HAP-1 (cell line): ENCODE measurements around the gene NEK7.

Source experiments
- DNase-seq, 2 experiments: peaks; one replicate each; pipeline ENCODE4 v3.0.0-alpha.2; 2016 to 2020; ENCODE audit warnings: low spot score in 2 of 2
- H3K27me3 ChIP-seq: fragments of 250-450 bp; sonication (Bioruptor Pico); 2 replicates; pipeline ENCODE4 v1.5.1; 2020; ENCODE audit warnings: low read depth, mild to moderate bottlenecking, moderate library complexity
- H3K36me3 ChIP-seq: fragments of 250-450 bp; sonication (Bioruptor Pico); replicated peaks from 2 replicates; pipeline ENCODE4 v1.5.1; 2020; ENCODE audit warnings: mild to moderate bottlenecking
- H3K4me1 ChIP-seq: fragments of 250-450 bp; sonication (Bioruptor Pico); 2 replicates; pipeline ENCODE4 v1.5.1; 2020; ENCODE audit warnings: mild to moderate bottlenecking
- H3K4me3 ChIP-seq: fragments of 250-450 bp; sonication (Bioruptor Pico); 2 replicates; pipeline ENCODE4 v1.5.1; 2020; ENCODE audit warnings: mild to moderate bottlenecking, moderate library complexity
- H3K9me3 ChIP-seq: fragments of 250-450 bp; sonication (Bioruptor Pico); 2 replicates; pipeline ENCODE4 v1.5.1; 2020; ENCODE audit warnings: mild to moderate bottlenecking, moderate library complexity
- in situ Hi-C: fragments of 300-500 bp; cut with MboI; formaldehyde crosslinking; loops from 3 replicates; pipeline ENCODE4 v1.14.3; 2020; ENCODE audit warnings: low sequenced_read_pairs, inconsistent platforms, mixed read lengths

The NEK7 gene

DNA sequence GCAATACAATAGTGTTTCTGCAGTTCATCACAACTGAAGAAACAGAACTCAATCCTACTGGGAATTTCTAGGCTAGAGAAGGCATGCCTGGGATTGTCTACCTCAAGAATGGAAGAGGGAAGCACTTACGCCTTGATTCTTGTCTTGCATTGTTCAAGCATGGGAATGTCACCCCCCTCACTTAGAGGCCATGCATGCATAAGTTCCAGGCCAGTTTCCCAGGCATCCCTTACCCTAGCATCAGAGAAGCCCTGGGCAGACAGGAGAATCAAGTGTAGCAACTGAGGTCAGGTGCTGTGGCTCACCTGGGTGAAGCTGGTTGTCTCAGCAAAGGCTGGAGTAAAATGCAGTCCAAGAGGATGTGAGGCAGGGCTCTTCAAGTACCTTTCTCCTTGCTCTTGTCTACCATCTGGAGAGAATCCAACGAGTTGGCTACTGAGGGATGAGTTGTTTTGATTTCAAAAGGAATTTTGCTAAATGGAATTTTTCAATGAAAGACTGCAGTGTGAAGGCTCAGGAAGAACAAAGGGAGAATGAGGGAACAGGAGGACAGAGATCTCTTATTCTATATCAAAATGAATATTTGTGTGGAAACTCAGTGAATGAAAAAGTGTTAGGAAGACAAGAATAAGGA lies 174.3 kb downstream of the NEK7 start:
- Histone ChIP-seq H3K36me3 (no peaks in the 10 kb centered on the region), H3K9me3 (no peaks in the 10 kb centered on the region), H3K4me3 (no peak overlapping the region), H3K27me3 (no peaks in the 10 kb centered on the region), H3K4me1 (peaks cover 2% of the 10 kb centered on the region; the same call in 1 of the 2 replicates)
- in situ Hi-C loops, result no loop called here
- DNase-seq, result no peak

DNA sequence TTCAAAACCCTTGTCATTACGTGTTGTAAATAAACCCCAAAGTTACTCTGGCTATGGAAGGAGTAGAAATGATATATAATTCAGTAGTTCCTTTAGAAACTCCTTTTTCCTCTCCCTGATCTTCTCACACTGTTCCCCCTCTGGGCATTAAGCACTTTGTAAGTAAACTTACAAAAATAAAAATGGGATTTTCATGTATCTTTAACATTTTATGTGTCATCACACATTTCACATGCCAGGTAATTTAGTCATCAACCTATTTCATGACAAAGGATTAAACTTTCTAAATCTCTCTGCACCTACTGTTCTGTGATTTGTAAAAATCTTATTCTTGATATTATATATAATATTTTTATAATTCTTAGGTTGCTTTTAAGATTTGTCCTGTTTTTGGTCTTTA lies 176.9 kb downstream of the NEK7 start:
- H3K36me3 ChIP-seq, result no peaks in the 10 kb centered on the region
- H3K4me1 ChIP-seq, result no peaks in the 10 kb centered on the region
- in situ Hi-C loops, result no loop called here
- H3K9me3 ChIP-seq, result no peaks in the 10 kb centered on the region
- H3K27me3 ChIP-seq, result no peaks in the 10 kb centered on the region
- H3K4me3 ChIP-seq, result no peak overlapping the region
- DNase-seq, result no peak

DNA sequence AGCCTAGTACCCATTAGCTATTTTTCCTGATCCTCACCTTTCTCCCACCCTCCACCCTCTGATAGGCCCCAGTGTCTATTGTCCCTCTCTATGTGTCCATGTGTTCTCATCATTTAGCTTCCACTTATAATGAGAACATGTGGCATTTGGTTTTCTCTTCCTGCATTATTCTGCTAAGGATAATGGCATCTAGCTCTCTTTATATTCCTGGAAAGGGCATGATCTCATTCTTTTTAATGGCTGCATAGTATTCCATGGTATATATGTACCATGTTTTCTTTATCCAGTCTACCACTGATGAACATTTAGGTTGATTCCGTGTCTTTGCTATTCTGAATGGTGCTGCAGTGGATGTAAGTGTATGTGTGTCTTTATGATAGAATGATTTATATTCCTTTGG lies 178.9 kb downstream of the NEK7 start:
- in situ Hi-C loops, result no loop called here
- no peak for DNase-seq
- H3K36me3 ChIP-seq, result no peaks in the 10 kb centered on the region
- no peaks in the 10 kb centered on the region for H3K27me3 ChIP-seq
- no peaks in the 10 kb centered on the region for H3K9me3 ChIP-seq
- H3K4me1 ChIP-seq, result no peaks in the 10 kb centered on the region
- no peak overlapping the region for H3K4me3 ChIP-seq

DNA sequence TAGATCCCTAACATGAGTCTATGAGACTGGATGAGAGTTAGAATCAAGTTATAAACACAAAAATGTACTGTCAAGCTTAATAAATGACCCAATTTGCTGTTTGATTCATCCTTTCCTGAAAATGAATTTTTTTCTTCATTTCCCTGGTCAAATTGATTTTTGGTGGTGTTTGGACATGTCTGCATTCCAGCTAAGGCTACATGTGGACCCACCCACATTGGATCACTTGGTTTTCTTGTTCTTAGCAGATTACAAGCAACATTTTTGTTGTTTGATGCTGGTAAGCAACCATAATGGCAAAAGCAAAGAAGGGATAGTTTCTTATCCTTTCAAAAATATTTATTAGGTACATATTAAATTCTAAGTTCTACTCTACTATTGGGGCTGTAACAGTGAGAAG lies 181.1 kb downstream of the NEK7 start:
- in situ Hi-C loops, result no loop called here
- Histone ChIP-seq H3K9me3 (no peaks in the 10 kb centered on the region), H3K27me3 (no peaks in the 10 kb centered on the region), H3K4me3 (no peak overlapping the region), H3K4me1 (no peaks in the 10 kb centered on the region), H3K36me3 (no peaks in the 10 kb centered on the region)
- no peak for DNase-seq

DNA sequence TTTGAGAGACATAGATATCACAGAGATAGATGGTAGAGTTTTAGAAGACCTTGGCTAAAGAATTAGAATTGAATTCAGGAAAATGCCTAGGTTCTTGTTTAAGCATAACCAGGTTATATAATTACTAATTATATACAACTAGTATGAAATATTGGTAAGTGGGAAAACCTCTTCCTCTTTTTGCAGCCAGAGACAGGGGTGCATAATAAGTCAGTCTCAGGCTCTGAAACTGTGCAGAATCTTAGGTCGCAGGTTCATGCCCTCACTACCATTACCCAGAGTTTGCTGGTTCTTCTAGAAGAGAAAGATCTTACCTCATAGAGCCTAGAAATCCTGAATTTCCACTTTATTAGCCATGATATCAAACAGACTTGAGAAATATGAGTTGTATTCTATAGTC lies 183.3 kb downstream of the NEK7 start:
- in situ Hi-C loops, result no loop called here
- no peaks in the 10 kb centered on the region for H3K9me3 ChIP-seq
- H3K4me1 ChIP-seq, result no peaks in the 10 kb centered on the region
- H3K36me3 ChIP-seq, result no peaks in the 10 kb centered on the region
- no peak for DNase-seq
- no peaks in the 10 kb centered on the region for H3K27me3 ChIP-seq
- no peak overlapping the region for H3K4me3 ChIP-seq

DNA sequence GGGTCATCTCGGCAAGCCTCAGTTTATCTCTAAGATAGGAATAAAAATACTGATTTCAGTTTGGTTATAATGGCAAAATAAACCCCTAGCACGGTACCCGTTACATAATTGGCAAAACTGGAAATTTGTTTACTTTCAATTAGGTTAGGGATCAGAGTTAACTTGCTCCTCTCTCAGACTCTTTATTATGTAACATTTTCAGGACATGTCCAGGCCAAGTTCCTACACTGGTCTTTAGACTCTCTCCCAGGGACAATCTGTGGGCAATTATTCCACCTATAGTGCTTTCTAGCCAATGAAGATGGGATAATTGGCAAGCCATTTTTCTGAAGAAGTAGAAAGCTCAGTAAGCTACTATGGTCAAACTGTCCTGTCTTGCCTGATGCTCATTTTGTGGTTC lies 189.4 kb downstream of the NEK7 start:
- no peak for DNase-seq
- Histone ChIP-seq H3K27me3 (no peaks in the 10 kb centered on the region), H3K4me3 (no peak overlapping the region), H3K4me1 (no peaks in the 10 kb centered on the region), H3K9me3 (no peaks in the 10 kb centered on the region), H3K36me3 (no peaks in the 10 kb centered on the region)
- in situ Hi-C loops, result no loop called here

DNA sequence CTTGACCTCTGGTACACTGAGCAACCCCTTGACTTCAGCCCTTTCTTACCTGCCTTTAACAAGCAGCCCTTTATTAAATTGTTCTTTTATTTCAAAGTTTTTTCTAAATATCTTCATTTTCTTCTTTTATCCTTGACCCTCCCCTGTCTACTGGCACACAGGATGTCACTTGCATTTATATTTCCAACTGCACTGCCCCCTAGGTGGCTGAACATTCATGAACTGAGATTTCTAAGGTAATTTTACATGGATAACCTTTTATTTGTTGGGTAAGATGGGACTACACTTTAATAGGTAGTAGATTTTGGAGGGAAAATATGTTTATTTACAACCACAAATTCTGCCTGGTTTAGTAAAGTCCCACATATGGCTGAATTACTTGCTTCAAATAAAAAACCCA lies 193.7 kb downstream of the NEK7 start:
- DNase-seq, result no peak
- H3K4me1 ChIP-seq, result no peaks in the 10 kb centered on the region
- no peaks in the 10 kb centered on the region for H3K9me3 ChIP-seq
- H3K27me3 ChIP-seq, result no peaks in the 10 kb centered on the region
- H3K36me3 ChIP-seq, result no peaks in the 10 kb centered on the region
- no peak overlapping the region for H3K4me3 ChIP-seq
- in situ Hi-C loops, result no loop called here

DNA sequence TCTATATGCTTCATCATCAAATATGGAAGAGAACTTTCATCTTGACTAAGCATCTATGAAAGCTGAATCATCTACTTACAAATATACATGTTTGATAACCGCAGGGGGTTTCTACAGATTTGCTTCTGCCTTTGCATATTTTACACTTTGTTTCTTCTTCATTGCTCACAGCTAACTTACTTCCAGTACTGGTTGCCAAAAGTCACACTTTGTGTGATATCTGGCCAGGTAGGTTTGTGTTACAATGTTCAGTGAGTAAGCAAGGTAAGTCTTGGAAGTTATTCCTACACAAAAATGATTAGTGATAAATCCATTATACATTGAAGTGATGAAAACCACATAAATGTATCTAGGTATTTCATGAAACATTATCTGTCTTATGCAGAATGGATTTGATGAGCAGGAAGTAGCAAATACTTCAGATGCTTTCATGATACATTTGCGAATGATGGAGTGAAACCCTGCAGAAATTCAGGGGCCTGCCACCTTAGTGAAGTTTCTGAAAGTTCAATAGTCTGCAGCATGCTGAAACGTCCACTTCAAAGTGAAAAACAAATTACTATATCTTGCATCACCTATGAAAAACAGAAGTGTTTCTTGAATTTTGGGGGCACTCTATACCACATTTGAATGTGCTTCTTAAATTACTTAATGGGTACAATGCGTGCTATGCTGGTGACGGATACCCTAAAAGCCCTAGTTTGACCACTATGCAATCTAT lies 196.3 kb downstream of the NEK7 start:
- H3K9me3 ChIP-seq, result no peaks in the 10 kb centered on the region
- no peaks in the 10 kb centered on the region for H3K4me1 ChIP-seq
- no peaks in the 10 kb centered on the region for H3K27me3 ChIP-seq
- DNase-seq, result no peak
- in situ Hi-C loops, result no loop called here
- no peaks in the 10 kb centered on the region for H3K36me3 ChIP-seq
- no peak overlapping the region for H3K4me3 ChIP-seq

DNA sequence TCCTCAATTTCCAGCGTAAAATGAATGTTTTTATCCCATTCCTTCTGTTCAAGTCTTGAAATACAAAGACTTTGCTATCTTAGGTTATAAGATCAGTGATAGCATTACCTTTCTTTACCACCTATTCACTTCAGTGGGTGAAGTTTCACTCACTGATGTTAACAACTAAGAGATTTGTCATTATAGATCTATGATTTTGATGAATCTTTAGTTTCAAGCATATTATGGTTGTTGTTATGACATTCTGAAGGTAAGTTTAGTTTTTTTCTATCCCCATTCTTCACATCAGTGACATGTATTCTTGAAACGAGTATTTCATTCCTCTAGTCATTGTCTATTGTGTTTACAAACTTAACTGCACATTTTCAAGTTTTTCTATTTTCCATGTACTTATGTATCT lies 201.1 kb downstream of the NEK7 start:
- Histone ChIP-seq H3K27me3 (no peaks in the 10 kb centered on the region), H3K4me1 (peaks cover 20% of the 10 kb centered on the region), H3K9me3 (no peaks in the 10 kb centered on the region), H3K36me3 (no peaks in the 10 kb centered on the region), H3K4me3 (no peak overlapping the region)
- no peak for DNase-seq
- in situ Hi-C loops, result no loop called here

DNA sequence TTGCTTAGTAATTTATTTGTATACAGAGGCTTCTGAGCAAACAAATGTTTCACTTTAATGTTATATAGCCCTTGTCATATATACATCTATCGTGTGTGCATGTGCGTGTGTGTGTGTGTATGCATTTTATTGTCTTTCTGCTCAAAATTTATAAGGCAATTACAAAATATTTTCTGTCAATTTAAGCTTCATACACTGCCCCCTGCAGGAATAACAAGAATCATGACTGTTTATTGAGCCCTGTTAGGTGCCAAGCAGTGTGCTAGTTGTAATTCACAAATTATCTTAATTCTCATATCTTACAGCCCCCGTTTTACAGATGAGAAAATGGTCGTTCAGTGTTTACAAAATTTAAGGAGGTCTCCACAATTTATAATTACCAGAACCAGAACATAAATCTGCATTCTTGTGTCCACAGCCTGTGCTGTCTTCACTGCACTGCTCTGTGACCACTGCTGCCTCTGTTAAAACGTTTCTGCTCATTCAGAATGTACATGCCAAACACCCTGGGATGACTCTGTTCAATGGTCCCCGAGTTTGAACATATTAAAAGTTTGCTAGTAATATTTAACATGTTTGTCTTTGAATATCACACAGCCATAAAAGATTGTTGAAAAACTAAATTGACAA lies 202.3 kb downstream of the NEK7 start:
- Histone ChIP-seq H3K4me1 (peaks cover 20% of the 10 kb centered on the region), H3K36me3 (no peaks in the 10 kb centered on the region), H3K4me3 (no peak overlapping the region), H3K27me3 (no peaks in the 10 kb centered on the region), H3K9me3 (no peaks in the 10 kb centered on the region)
- in situ Hi-C loops, result no loop called here
- DNase-seq, result no peak

DNA sequence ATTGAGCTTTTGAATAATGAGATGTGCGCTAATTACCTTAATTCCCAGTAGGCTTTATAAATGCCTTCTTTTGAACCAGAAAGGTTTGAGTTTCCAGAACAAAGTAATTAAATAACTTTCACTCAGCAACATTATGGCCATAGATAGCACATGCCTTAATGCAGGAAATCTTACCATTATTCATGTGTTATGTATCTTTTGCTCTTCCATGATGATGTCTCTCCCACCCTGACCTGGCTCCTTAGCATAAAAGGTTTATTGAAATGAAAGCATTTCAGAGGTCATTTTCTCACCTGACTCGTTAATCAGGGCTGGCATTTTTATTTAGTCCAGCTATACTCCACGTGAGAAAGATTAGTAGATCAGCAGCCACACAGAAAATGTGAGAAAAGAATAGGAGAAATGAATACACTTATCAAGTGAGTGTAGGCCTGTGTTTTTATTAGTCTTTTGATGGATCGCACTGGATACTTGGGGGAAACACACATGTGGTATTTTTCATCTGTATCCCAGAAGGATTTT lies 203.5 kb downstream of the NEK7 start:
- DNase-seq, result no peak
- in situ Hi-C loops, result no loop called here
- H3K9me3 ChIP-seq, result no peaks in the 10 kb centered on the region
- no peaks in the 10 kb centered on the region for H3K36me3 ChIP-seq
- peaks cover 20% of the 10 kb centered on the region for H3K4me1 ChIP-seq
- no peak overlapping the region for H3K4me3 ChIP-seq
- no peaks in the 10 kb centered on the region for H3K27me3 ChIP-seq

DNA sequence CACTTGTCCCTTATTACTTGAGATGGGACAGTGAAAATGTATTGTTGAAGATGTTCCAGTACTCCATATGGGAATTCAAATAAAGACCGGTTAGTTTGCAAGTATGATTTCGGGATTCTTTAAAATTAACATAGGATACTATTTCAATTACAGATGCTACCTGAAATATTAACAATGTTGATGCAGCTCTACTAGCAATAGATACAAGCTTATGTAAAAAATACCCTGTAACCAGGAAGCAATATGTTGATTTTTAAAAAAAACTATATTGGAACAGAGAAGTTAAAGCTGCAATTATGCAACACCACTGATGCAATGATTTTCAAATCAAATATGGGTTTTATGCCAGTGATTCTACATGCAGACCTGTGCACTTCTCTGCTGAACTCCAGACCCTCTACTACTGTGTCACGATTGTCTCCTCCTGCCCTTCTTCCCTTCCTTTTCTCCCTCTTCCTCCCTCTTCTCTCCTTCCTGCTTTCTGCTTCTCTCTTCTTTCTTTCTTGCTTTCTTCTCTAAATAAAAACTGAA lies 204.5 kb downstream of the NEK7 start:
- no peak overlapping the region for H3K4me3 ChIP-seq
- in situ Hi-C loops, result no loop called here
- DNase-seq, result no peak

DNA sequence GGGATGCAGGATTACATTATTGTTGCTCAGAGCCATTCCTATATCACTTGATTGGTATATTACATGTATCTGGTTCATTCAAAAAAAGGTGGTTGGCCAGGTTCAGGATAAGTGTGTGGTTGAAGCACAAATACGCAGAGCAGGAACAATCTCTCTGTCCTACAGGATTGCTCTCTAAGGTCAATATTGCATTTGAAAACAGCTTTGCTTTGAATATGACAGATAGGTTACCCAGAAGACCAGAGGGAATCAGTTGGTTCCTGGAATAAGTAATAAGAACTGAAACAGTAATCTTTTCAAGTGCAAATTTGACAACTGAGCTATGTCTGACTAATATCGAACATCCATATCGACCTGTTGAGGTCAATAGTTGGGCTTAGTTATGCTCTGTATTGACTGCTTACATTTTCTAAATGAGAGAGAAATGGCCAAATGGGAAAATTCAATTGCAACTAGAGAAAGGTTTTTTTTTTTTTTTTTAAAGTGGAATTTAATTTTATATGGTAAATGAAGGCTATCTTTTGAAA lies 206.9 kb downstream of the NEK7 start:
- in situ Hi-C loops, result no loop called here
- DNase-seq, result no peak
- Histone ChIP-seq H3K36me3 (no peaks in the 10 kb centered on the region), H3K9me3 (no peaks in the 10 kb centered on the region), H3K4me3 (no peak overlapping the region), H3K4me1 (peaks cover 24% of the 10 kb centered on the region), H3K27me3 (no peaks in the 10 kb centered on the region)

More for the DNA sequence above, 204.5 kb downstream of the NEK7 start:
- Histone ChIP-seq H3K9me3 (no peaks in the 10 kb centered on the region), H3K27me3 (no peaks in the 10 kb centered on the region), H3K4me1 (peaks cover 20% of the 10 kb centered on the region), H3K36me3 (no peaks in the 10 kb centered on the region)

DNA sequence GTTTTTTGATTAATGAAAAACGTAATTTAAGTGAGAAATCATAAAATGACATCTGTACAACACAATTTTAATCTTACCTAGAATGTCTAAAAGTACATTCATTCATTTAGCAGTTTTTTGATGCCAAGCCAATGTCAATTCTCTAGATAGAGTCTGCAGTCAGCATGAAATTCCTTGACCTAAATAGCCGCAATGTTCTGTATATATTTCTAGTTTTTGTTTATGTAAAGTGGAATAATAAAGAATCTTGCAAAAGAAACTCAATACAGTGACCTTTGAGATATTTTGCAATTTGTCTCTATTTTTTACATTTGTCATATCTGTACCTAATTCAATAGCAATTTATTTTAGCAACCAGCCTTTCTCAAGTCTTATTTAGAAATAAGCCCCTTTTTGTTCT lies 207.7 kb downstream of the NEK7 start:
- Histone ChIP-seq H3K9me3 (no peaks in the 10 kb centered on the region), H3K27me3 (no peaks in the 10 kb centered on the region), H3K4me3 (no peak overlapping the region), H3K36me3 (no peaks in the 10 kb centered on the region), H3K4me1 (peaks cover 24% of the 10 kb centered on the region)
- in situ Hi-C loops, result no loop called here
- DNase-seq, result no peak
